ENCODE measurements around the gene ATXN2L. TPM values are rescaled to one million over a fixed set of nuclear protein-coding genes. Genes with fewer than 3 reads are reported as not detected.

The ATXN2L gene
- total RNA-seq: 51.6 and 125 TPM in 2 replicates

GRCh38 chr16:28822520-28823290, at the start of gene ATXN2L:
TSS of gene ATXN2L (plus strand) at chr16:28822999. CDS start at chr16:28823260, 261 bp downstream.

GRCh38 chr16:28846080-28846932, 23.5 kb downstream of the ATXN2L start, which contains the start of gene TUFM:
TSS of gene TUFM (minus strand) at chr16:28846348. CDS start at chr16:28846269, 79 bp downstream.

GRCh38 chr16:28878083-28878926, 55.5 kb downstream of the ATXN2L start, which contains the start of gene ATP2A1:
TSS of gene ATP2A1 (plus strand) at chr16:28878488. CDS start at chr16:28878672, 184 bp downstream.

Other genes starting within 250 kb of the ATXN2L start
- 0.21 TPM in 1 of 2 replicates, not detected in the other for gene SULT1A2, start 225.9 kb upstream of the ATXN2L start, total RNA-seq
- 2.4 and 2.7 TPM in 2 replicates for gene SULT1A1, start 213.0 kb upstream of the ATXN2L start, total RNA-seq
- gene NPIPB8, start 184.9 kb upstream of the ATXN2L start, total RNA-seq: 0.34 and 0.50 TPM in 2 replicates
- 301 and 400 TPM in 2 replicates for gene EIF3C, start 111.5 kb upstream of the ATXN2L start, total RNA-seq
- 0.68 and 3.1 TPM in 2 replicates for gene NPIPB9, start 71.2 kb upstream of the ATXN2L start, total RNA-seq
- gene TUFM, start 23.3 kb downstream of the ATXN2L start, total RNA-seq: 112 and 150 TPM in 2 replicates
- 5.8 and 14.1 TPM in 2 replicates for gene SH2B1, start 40.8 kb downstream of the ATXN2L start, total RNA-seq
- gene ATP2A1, start 55.5 kb downstream of the ATXN2L start, total RNA-seq: under 0.01 and 0.43 TPM in 2 replicates
- gene RABEP2, start 102.2 kb downstream of the ATXN2L start, total RNA-seq: 14.4 and 33.9 TPM in 2 replicates
- gene CD19, start 109.0 kb downstream of the ATXN2L start, total RNA-seq: not detected in 2 replicates
- 19.8 and 23.8 TPM in 2 replicates for gene NFATC2IP, start 127.9 kb downstream of the ATXN2L start, total RNA-seq
- 26.0 and 35.2 TPM in 2 replicates for gene SPNS1, start 151.8 kb downstream of the ATXN2L start, total RNA-seq
- gene LAT, start 162.1 kb downstream of the ATXN2L start, total RNA-seq: under 0.01 and 0.36 TPM in 2 replicates